A673 (cell line): ENCODE results near the gene LHX6. TPM values are rescaled to one million over a fixed set of nuclear protein-coding genes. Genes with fewer than 3 reads are reported as not detected.

Experiments
- BruUV-seq: library from RNA; stranded (reverse); fragments of 400-500 nt; replicated peaks from 2 replicates; lab custom pipeline; 2021; lab: Mats Ljungman, UMichigan
- CTCF ChIA-PET: fragments of 300-600 bp; sonication (Branson Sonifier 250); formaldehyde crosslinking; loops from one replicate; lab custom pipeline; 2022; ENCODE audit warnings: antibody characterized with exemption; lab: Charles Lee
- POLR2A ChIA-PET: fragments of 300-600 bp; sonication (Branson Sonifier 250); formaldehyde crosslinking; loops from one replicate; lab custom pipeline; 2022; ENCODE audit warnings: antibody characterized with exemption; ENCODE audit not compliant: low non-redundant PET; lab: Charles Lee
- DNase-seq: peaks from one replicate; pipeline ENCODE4 v3.0.0-alpha.2; 2015; ENCODE audit warnings: low spot score
- H3K27ac ChIP-seq: fragments of 200-600 bp; sonication (generic); 2 replicates; pipeline ENCODE4 v1.5.1; 2016; ENCODE audit warnings: mixed run types, low read depth, mild to moderate bottlenecking, mixed read lengths, antibody characterized with exemption, low read length; ENCODE audit not compliant: poor library complexity, severe bottlenecking
- H3K27me3 ChIP-seq: fragments of 200-600 bp; sonication (generic); replicated peaks from 2 replicates; pipeline ENCODE4 v1.6.1; 2017; ENCODE audit warnings: mixed run types, low read depth, mild to moderate bottlenecking, mixed read lengths, antibody characterized with exemption, low read length; ENCODE audit not compliant: insufficient read depth, poor library complexity
- H3K36me3 ChIP-seq: fragments of 200-600 bp; sonication (generic); 2 replicates; pipeline ENCODE4 v1.6.1; 2016; ENCODE audit warnings: mixed run types, mild to moderate bottlenecking, mixed read lengths, antibody characterized with exemption, low read length; ENCODE audit not compliant: insufficient read depth, poor library complexity, severe bottlenecking
- H3K4me1 ChIP-seq: fragments of 200-600 bp; sonication (generic); 2 replicates; pipeline ENCODE4 v1.6.1; 2017; ENCODE audit warnings: mixed run types, mild to moderate bottlenecking, mixed read lengths, antibody characterized with exemption, low read length; ENCODE audit not compliant: insufficient read depth, poor library complexity, severe bottlenecking
- H3K4me3 ChIP-seq: fragments of 200-600 bp; sonication (generic); 2 replicates; pipeline ENCODE4 v1.5.1; 2016; ENCODE audit warnings: low read depth, mixed run types, mild to moderate bottlenecking, mixed read lengths, low read length; ENCODE audit not compliant: poor library complexity, severe bottlenecking
- H3K9me3 ChIP-seq: fragments of 200-600 bp; sonication (generic); 2 replicates; pipeline ENCODE4 v1.6.1; 2016; ENCODE audit warnings: mixed run types, low read depth, mild to moderate bottlenecking, mixed read lengths, antibody characterized with exemption, low read length; ENCODE audit not compliant: poor library complexity, severe bottlenecking
- CTCF ChIP-seq: fragments of 300-800, 200-600 bp; sonication (generic); conservative IDR thresholded peaks from 2 replicates; pipeline ENCODE4 v1.5.1; 2017; ENCODE audit warnings: low read depth, mild to moderate bottlenecking, antibody characterized with exemption, low read length, moderate library complexity, mixed read lengths
- EZH2 ChIP-seq: fragments of 200-600 bp; sonication (generic); IDR thresholded peaks from 2 replicates; pipeline ENCODE4 v1.6.1; 2017; ENCODE audit warnings: borderline replicate concordance, low read depth, mild to moderate bottlenecking, mixed read lengths, antibody characterized with exemption, low read length; ENCODE audit not compliant: poor library complexity, severe bottlenecking
- intact Hi-C: fragments of 100-400 bp; cut with micrococcal nuclease; formaldehyde crosslinking; loops from one replicate; pipeline ENCODE4 v1.10.0; 2022; ENCODE audit not compliant: unreplicated experiment
- total RNA-seq: library from RNA; stranded (reverse); gene quantifications from 2 replicates; pipeline ENCODE4 v1.2.3, GENCODE V29; 2021

Gene LHX6
- total RNA-seq, 1 experiment from 2014 or later = not detected

DNA sequence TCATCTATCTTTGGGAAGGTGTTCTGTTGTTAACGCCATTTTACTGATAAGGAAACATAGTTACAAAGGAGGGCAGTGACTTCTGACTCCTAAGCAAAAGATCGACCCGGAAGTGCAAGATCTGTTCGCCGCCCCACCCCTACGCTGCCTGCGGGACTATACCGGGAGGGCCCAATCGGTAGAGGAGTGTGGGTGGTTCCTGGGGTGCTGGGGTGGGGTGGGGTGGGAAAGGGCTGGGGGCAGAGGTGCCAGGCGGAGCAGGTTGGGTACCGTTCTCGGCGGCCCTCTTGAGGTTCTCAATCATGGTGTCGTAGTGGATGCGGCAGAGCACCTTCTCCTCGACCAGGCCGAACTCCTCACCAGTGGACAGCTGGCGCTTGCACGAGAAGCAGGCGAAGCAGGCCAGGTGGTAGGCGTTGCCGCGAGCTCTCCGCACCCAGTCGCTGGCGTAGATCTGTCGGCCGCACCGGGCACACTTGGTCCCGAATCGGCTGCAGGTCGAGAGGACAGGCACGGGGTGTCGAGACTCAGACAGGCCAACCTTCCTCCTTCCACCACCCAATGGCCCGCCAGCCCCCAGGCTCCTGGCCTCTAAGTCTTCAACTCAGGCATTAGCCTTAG, 11.8 kb downstream of the LHX6 start:
- POLR2A ChIA-PET = no interaction called here

DNA sequence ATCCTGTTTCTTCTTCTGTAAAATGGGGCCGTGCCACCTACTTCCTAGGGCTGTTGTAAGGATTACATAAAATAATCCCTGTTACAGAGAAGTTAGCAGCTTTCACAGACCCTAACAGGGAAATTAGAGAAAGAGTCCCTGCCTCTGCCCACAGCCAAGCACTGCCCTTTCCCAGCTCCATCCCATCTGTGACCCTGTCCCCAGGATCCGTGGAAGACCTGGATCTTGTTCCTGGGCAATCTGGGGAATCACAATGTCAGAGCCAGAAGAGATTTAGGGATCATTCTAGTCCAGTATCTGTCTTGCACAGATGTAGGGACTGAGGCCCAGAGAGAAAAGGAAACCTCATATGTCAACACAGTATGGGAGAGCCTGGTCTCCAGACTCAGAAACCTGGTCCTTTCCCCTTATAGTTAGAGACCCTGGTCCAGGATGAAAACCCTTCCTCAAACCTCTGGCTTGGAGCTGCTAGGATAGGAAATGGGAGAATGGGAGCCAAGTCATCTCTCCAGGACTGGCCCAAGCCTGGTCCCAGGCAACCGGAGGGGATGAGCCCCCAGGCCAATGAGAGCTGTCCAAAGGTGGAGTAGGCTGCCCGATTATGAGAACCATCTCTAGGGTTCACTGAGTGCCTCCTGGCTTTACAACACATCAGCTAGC, 12.5 kb downstream of the LHX6 start:
- no TSS peak for BruUV-seq
- Histone ChIP-seq H3K4me3 (no peak overlapping the region), H3K27me3 (peaks cover 98% of the 10 kb centered on the region), H3K27ac (no peak overlapping the region), H3K4me1 (peaks cover 13% of the 10 kb centered on the region), H3K9me3 (no peaks in the 10 kb centered on the region), H3K36me3 (no peaks in the 10 kb centered on the region)
- DNase-seq = no peak
- intact Hi-C loops = no loop called here
- ChIA-PET POLR2A (no interaction called here), CTCF (no interaction called here)
- no peak for TF ChIP-seq CTCF

More for the DNA sequence above, 11.8 kb downstream of the LHX6 start:
- no peak for TF ChIP-seq EZH2
- no peak for TF ChIP-seq CTCF
- no TSS peak for BruUV-seq
- intact Hi-C loops = no loop called here
- Histone ChIP-seq H3K4me1 (peaks cover 13% of the 10 kb centered on the region), H3K4me3 (no peak overlapping the region), H3K9me3 (no peaks in the 10 kb centered on the region), H3K27ac (no peak overlapping the region), H3K27me3 (peaks cover 98% of the 10 kb centered on the region), H3K36me3 (no peaks in the 10 kb centered on the region)
- CTCF ChIA-PET = no interaction called here
- no peak for DNase-seq

GRCh38 chr9:122215663-122216062, 13.1 kb downstream of the LHX6 start:
- no peak overlapping the region for H3K27ac ChIP-seq
- no peak overlapping the region for H3K4me3 ChIP-seq
- no peaks in the 10 kb centered on the region for H3K9me3 ChIP-seq
- H3K36me3 ChIP-seq = no peaks in the 10 kb centered on the region
- peaks cover 98% of the 10 kb centered on the region for H3K27me3 ChIP-seq
- CTCF ChIA-PET = no interaction called here
- TF ChIP-seq CTCF (no peak), EZH2 (no peak)
- BruUV-seq = no TSS peak
- peaks cover 13% of the 10 kb centered on the region for H3K4me1 ChIP-seq
- POLR2A ChIA-PET = no interaction called here
- no peak for DNase-seq
- intact Hi-C loops = no loop called here
